M059J (cell line): ENCODE measurements around the gene NKIRAS2. TPM values are rescaled to one million over a fixed set of nuclear protein-coding genes. Genes with fewer than 3 reads are reported as not detected.
"Not testable (repeated sequence)": the region's sequence is repeated elsewhere in the genome, so short reads cannot be mapped to it uniquely, and the experiment has no call there.

Source experiments
- DNase-seq: peaks from one replicate; pipeline ENCODE4 v3.0.0-alpha.2; 2012; ENCODE audit warnings: low read depth
- total RNA-seq: library from RNA; depleted of rRNA; stranded (reverse); fragments of >200 nt; shearing (Covaris generic); gene quantifications from 2 replicates; pipeline ENCODE4 v1.2.3, GENCODE V29; 2014

NKIRAS2 gene
- total RNA-seq, 1 experiment from 2014 or later: 48.8 TPM

DNA sequence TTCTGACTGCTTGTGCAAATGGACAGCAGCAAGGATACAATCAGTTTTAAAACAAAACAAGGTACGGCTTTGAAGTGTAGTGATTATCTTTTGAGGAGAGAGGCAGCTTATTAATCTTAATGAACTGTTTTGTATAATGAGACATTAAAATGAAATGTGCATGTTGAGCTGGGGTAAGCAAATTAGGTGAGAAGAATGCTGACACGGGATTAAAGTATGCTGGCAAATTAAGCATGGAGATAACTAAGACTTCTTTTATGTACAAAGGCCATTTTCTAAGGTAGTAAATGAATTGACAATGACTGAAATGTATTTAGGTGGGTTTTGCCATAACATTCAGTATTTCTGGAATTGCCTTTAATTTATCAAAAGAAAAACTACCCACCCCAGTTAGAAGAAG, 21.4 kb upstream of the NKIRAS2 start:
- DNase-seq: no peak

- DNase-seq: no peak
Observed at GRCh38 chr17:42000413-42001133, 19.3 kb upstream of the NKIRAS2 start.

GRCh38 chr17:42001729-42002128, 18.2 kb upstream of the NKIRAS2 start:
- DNase-seq: no peak

DNA sequence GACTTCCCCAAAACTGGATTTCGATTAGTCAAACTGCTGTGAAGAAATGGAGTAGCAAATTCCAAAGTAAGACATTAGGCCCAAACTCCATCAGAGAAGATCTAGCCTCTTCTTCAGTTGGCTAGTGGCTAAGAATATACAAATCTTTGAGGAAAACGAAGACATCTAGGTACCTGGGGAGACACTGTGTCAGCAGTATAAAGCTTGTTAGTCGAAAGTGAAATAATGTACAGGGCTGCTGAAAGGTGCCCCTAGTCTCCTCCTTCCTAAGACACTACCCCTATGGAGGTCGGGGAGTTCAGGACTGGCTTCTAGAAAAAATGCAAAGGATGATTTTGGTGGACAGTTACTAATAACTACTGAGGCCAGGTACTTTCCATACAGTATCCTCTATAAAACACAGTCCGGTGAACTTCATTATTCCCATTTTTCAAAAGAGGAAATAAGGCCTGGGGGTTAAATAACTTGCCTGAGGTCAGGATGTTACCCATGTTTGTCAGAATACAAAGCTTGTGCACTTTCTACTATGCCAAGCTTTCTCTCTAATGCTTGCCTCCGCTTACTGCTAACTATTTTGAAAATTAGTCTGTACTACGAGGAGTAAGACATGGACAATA, 17.6 kb upstream of the NKIRAS2 start:
- DNase-seq: no peak

- peak; percentile 53 for DNase-seq
Observed at GRCh38 chr17:42002792-42003301, 17.0 kb upstream of the NKIRAS2 start.

- no peak for DNase-seq
Observed at GRCh38 chr17:42005166-42005565, 14.7 kb upstream of the NKIRAS2 start.

GRCh38 chr17:42009170-42009569, 10.7 kb upstream of the NKIRAS2 start:
- no peak for DNase-seq

GRCh38 chr17:42010266-42010680, 9.6 kb upstream of the NKIRAS2 start:
- DNase-seq: peak; percentile 40

DNA sequence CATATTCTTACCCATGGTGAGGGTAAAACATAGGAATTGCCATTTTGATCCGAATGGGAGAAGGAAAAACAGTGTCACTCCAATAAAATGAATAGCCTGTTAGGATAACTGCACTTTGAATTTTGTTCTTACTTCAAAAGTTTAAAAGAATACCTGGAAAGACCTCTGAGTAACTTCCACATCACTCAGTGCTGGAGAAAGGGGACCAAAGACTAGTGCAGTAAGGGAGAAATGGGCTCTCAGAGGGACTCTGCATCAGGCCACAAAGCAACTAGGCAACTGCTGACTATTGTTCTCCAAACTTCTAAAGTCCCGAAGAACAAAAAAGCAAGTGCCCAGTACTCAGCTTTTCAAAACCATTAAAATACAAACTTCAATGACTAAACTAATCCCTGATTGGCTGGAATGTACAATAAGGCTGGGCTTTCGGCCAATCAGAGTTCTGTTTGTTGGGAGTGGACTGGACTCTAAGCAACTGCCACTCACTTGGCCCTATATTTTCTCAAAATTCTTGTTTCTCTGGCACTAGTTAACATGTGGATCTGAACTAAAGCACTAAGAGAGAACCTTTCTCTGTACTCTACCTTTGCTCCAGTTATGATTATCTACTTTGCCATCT, 8.9 kb upstream of the NKIRAS2 start:
- DNase-seq: peak; percentile 42

DNA sequence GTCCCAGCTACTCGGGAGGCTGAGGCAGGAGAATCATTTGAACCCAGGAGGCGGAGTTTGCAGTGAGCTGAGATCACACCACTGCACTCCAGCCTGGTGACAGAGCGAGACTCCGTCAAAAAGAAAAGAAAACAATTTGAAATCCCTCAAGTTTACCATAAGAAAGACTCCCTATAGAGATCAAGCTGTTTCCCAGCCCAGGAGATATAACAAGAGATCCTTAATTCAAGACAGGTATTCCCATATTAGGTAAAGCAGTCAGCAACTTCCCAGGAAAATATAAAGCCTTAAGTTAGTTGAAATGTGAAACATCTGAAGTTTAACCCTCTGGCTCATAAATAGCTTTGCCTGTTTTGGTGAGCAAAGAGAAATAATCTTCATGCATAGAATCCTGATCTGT, 7.5 kb upstream of the NKIRAS2 start:
- not testable (repeated sequence) for DNase-seq

GRCh38 chr17:42013740-42014139, 6.2 kb upstream of the NKIRAS2 start:
- not testable (repeated sequence) for DNase-seq

GRCh38 chr17:42016411-42016831, 3.5 kb upstream of the NKIRAS2 start:
- DNase-seq: no peak

GRCh38 chr17:42016941-42017865, 2.7 kb upstream of the NKIRAS2 start, which contains the start of gene DNAJC7:
Gene DNAJC7, minus strand, starts transcription at chr17:42017439. Its CDS starts 23 bp downstream, at chr17:42017416.
- peak; percentile 87 for DNase-seq

- no peak for DNase-seq
Observed at GRCh38 chr17:42017866-42018200, 2.1 kb upstream of the NKIRAS2 start.

DNA sequence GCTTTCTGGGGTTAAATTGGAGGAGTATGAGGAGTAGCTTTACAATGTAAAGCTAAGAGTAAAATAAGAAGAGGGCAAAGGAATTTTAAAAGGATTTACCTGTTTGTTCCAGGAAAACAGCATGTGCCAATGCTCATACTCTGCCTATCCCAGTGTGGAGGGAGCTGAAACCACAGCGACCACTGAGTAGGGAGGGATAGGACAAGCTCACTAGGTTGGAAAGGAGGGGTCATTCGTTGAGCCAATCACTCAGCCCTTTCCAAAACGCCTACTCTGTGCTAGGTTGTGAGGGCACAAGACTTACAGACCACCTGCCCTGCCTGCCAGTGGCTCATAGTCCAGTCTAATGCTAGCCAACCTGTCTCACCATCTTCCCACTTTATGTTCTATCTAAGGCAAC, 1.6 kb upstream of the NKIRAS2 start:
- DNase-seq: no peak

GRCh38 chr17:42018988-42019387, 902 bp upstream of the NKIRAS2 start:
- no peak for DNase-seq

DNA sequence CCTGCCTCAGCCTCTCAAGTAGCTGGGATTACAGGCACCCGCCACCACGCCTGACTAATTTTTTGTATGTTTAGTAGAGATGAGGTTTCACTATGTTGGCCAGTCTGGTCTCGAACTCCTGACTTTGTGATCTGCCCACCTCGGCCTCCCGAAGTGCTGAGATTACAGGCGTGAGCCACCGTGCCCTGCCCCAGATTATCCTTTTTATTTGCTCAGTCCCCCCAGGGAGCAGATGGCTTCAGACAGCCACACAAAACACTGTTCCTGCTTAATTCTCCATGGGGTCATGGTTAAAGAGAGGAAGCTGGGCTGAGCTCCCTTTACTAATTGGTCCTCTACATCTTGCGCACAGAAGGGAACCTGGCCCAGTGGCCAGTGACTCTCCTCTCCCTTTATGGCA, 955 bp downstream of the NKIRAS2 start:
- DNase-seq: not testable (repeated sequence)

- peak; percentile 27 for DNase-seq
Observed at GRCh38 chr17:42023524-42024349, 3.8 kb downstream of the NKIRAS2 start.

DNA sequence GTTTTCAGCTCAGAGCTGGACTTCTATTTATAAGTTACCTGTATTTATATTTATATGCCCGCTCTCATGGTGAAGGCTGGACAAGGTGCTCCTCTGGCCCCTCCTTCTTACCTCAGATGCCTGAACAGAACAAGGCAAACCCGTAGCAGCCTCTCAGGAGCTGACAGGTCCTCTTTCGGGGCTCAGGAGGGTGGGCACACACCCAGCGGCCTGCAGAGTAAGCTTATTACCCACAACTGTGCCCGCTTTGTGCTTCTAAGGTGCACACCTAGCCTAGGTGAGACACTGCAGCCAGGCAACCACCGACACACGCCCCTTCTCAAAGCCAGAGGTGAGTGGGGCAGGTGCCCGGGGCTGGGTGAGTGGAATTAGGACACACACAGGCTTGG, 5.3 kb downstream of the NKIRAS2 start:
- DNase-seq: no peak

DNA sequence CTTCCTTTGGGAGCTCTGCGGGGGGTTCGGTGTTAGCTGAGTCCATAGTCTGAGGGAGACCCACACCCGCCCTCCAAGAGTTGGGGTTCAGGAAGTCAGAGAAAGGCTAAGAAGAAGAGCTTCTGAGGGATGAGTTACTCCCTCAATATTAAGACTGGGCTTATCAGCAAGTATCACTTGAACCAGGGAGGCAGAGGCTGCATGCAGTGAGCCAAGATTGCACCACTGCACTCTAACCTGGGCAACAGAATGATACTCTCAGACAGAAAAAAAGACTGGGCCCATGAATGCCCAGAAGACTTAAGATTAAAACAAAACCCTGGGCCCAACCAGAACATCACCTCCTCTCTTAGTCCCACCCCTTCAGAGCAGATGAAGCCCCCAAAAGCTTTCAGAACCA, 6.0 kb downstream of the NKIRAS2 start:
- DNase-seq: no peak
